Memory B cell (primary cell): Measurements from ENCODE around the gene EIF6.

Experiments used
- ATAC-seq: fragments of 150-1000 bp; cut with Tn5 transposase; 2 replicates; pipeline ENCODE4 v1.10.0; 2021; ENCODE audit warnings: low read depth, mild to moderate bottlenecking, moderate library complexity
- DNase-seq, 2 donors: peaks; one replicate each; pipeline ENCODE4 v3.0.0; 2022; ENCODE audit warnings: low spot score in 2 of 2
- H3K27ac Mint-ChIP-seq: one replicate; pipeline ENCODE4 v1.8.0; 2022; ENCODE audit warnings: mild to moderate bottlenecking, moderate library complexity, mixed read lengths
- H3K27me3 Mint-ChIP-seq: one replicate; pipeline ENCODE4 v1.8.0; 2022; ENCODE audit warnings: mixed read lengths
- H3K36me3 Mint-ChIP-seq: one replicate; pipeline ENCODE4 v1.8.0; 2022; ENCODE audit warnings: mild to moderate bottlenecking, mixed read lengths
- H3K4me1 Mint-ChIP-seq: one replicate; pipeline ENCODE4 v1.8.0; 2022; ENCODE audit warnings: mixed read lengths
- H3K4me3 Mint-ChIP-seq: one replicate; pipeline ENCODE4 v1.8.0; 2022; ENCODE audit warnings: mild to moderate bottlenecking, moderate library complexity, mixed read lengths
- H3K9me3 Mint-ChIP-seq: one replicate; pipeline ENCODE4 v1.8.0; 2022; ENCODE audit warnings: mixed read lengths

Gene EIF6

DNA sequence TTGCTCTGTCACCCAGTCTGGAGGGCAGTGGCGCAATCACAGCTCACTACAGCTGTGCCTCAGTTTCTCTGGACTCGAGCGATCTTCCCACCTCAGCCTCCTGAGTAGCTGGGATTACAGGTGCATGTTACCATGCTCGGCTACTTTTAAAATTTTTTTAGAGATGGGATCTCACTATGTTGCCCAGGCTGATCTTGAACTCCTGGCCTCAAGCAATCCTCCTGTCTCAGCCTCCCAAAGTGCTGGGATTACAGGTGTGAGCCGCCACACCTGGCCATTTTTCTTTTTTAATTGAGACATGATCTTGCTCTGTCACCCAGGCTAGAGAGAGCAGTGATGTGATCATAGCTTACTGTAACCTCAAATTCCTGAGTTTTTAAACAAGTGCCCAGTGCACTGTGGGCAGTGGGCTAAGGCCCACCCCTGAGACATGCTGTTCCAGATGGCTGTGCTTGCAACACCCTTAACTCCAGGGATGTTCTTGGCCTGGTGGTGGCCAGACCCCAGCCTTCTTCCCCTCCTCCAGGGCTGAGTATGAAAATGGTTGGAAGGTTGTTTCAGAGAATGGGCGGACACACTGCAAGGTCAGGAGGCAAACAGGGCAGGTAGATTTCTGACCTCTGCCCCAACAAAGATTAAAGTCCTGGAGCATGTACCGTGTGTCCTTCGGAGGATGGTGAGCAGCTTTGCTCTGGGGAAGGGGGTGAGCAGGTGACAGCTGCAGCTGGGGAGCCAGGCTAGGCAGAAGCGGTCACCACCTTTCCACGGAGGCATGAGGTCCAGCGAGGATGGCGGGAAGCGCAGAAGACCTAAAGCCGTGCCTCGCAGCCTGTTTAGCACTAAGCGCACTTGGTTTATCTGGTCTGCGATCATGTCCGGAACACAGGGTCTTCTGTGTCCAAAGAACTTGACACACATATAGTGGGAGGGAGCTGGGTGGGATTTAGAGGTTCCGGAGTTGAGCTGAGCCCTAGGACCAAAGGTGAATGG lies 9.0 kb upstream of the EIF6 start:
- ATAC-seq (no peak), DNase-seq (no peak)
- Mint-ChIP-seq H3K36me3 (no peaks in the 10 kb centered on the region), H3K4me1 (no peaks in the 10 kb centered on the region), H3K27ac (no peak overlapping the region), H3K9me3 (no peaks in the 10 kb centered on the region), H3K4me3 (no peak overlapping the region), H3K27me3 (peaks cover 23% of the 10 kb centered on the region)

DNA sequence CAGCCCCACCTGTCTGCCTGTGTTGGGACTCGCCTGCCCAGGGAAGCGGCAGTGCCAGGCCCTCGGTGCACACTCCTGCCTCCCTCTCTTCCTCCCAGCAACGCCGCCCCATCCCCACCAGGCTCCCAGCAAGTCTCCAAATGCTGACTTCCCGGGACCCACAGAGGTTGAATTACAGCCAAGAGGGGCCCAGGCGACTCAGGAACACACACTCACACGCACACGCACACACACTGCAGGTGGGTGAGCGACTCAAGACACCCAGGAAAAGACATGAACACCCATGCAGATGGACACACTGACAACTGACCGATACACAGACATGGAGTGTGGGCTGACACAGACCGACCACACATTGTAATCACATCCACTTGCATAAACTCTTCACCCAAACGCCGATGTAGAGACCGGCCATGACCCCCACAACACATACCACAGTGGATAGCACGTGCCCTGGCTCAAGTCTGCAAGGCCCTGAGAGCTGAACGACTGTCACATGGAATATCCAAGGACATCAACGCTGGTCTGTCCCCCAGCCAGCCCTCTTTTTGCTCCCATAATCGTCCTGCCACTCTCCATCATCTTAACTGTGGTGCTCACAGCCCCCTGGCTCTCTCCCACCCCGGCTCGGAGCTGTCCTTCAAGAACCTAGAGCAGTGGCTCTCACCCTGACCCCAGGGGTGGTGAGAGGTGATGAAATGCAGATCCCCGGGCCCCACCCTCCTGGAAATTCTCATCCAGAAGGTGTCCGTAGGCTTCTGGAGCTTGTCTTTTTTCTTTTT lies 8.1 kb upstream of the EIF6 start:
- Mint-ChIP-seq H3K4me3 (no peak overlapping the region), H3K27ac (no peak overlapping the region), H3K9me3 (no peaks in the 10 kb centered on the region), H3K27me3 (peaks cover 23% of the 10 kb centered on the region), H3K36me3 (no peaks in the 10 kb centered on the region), H3K4me1 (no peaks in the 10 kb centered on the region)
- no peak for DNase-seq
- ATAC-seq, result no peak

DNA sequence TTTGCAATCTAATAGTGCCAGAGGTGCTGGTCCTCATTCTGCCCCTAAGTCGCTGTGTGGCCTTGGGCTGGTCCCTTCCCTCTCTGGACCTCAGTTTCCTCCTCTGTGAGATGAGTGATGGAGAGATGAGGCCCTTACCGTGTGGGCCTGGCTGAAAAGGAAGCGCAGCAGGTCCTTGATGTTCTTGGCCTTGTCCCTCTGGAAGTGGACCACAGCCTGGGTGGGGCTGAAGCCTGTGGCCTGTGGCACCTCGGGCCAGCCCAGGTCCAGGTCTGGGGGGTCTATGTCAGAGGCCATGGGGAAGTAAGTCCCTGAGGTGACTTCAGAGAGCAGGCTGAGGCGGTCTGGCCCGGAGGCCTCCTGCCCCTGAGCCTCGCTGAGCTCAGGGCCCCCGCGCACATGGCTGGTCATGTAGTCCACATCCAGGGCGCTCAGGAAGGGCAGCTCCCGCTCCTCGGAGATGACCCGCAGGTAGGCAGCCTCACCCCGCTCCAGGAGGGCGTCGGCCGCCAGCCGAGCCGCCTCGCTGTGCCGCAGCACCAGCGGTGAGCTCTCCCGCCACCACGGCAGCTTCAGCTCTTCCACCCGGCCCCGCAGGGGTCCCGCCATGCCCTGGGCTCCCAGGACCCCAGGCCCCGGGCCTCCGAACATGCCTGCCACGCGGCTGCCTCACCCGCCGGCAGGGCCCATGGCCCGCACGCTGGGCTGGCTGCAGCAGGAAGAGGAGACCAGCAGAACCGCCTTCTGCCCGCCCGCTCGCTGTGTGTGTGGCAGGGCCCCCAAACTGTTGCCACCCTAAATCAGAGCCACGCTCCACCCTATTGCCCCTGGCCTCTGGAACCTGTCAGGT lies 7.3 kb upstream of the EIF6 start, which contains the start of gene FAM83C:
FAM83C (minus strand) TSS at position 772 of the 850 bp plus-strand sequence; CDS start at position 651, 121 bp downstream.
- peaks cover 23% of the 10 kb centered on the region for H3K27me3 Mint-ChIP-seq
- ATAC-seq (no peak), DNase-seq (no peak)
- H3K4me1 Mint-ChIP-seq, result no peaks in the 10 kb centered on the region
- H3K36me3 Mint-ChIP-seq, result no peaks in the 10 kb centered on the region
- H3K27ac Mint-ChIP-seq, result no peak within 1 kb of the TSS
- H3K9me3 Mint-ChIP-seq, result no peaks in the 10 kb centered on the region
- no peak within 1 kb of the TSS for H3K4me3 Mint-ChIP-seq

DNA sequence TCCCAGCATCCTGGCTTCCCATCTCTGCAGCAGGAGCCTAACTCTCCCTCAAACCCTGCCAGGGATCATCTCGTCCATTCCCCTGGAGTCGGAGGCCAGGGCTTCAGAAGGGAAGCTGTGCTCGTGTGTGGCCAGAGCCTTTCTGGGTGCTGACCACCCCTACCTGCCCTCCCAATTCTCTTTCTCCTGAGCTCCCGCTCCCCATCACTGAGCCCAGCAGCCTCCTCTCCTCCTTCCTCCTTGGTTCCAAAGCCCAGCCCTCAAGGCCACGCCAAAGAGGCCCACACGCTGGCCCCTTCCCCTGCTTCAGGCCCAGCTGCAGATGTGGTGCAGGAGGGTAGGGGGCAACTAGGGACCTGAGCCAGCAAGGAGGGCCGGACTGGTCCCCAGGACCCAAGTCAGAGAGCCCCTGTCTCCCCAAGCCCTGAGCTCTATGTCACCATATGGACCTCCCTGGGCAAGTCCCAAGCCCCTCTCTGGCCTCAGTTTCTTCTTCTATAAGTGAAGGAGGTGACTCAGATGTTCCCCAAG lies 6.4 kb upstream of the EIF6 start:
- Mint-ChIP-seq H3K27ac (no peak overlapping the region), H3K4me1 (peaks cover 1% of the 10 kb centered on the region), H3K9me3 (no peaks in the 10 kb centered on the region), H3K36me3 (no peaks in the 10 kb centered on the region), H3K4me3 (no peak overlapping the region), H3K27me3 (peaks cover 20% of the 10 kb centered on the region)
- no peak for DNase-seq
- ATAC-seq, result no peak

DNA sequence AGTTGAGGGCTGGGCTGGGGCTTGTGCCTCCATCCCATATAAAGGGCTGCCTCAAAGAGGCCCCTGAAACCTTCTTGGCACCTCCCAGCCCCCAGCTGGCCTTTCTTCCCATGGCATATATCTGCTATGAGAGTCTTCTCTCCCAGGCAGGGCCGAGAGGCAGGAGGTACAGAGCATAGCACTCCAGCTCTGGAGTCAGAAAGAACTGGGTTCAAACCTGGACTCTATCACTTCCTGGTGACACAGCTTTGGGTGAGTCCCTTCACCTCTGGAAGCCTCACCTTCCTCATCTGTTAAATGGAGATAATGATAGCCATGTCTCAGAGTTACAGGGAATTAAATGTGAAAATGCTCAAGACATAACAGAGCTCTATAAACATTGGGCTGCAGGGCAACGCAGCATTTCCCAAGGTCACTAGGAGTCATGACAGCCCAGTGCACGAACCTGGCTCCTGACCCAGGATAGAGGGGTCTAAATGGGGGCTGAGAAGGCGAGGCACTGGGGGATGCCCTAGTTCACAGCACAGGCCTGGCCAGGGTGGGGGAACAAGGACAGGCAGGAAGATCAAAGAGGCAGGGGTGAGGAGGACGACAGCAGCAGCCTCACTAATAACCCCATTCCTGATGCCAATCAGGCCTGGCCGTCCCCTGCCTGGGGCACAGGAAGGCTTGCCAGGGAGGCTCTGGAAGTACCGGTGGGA lies 5.8 kb upstream of the EIF6 start:
- Mint-ChIP-seq H3K36me3 (no peaks in the 10 kb centered on the region), H3K27me3 (peaks cover 16% of the 10 kb centered on the region), H3K27ac (no peak overlapping the region), H3K4me3 (no peak overlapping the region), H3K4me1 (peaks cover 7% of the 10 kb centered on the region), H3K9me3 (no peaks in the 10 kb centered on the region)
- ATAC-seq (no peak), DNase-seq (no peak)

DNA sequence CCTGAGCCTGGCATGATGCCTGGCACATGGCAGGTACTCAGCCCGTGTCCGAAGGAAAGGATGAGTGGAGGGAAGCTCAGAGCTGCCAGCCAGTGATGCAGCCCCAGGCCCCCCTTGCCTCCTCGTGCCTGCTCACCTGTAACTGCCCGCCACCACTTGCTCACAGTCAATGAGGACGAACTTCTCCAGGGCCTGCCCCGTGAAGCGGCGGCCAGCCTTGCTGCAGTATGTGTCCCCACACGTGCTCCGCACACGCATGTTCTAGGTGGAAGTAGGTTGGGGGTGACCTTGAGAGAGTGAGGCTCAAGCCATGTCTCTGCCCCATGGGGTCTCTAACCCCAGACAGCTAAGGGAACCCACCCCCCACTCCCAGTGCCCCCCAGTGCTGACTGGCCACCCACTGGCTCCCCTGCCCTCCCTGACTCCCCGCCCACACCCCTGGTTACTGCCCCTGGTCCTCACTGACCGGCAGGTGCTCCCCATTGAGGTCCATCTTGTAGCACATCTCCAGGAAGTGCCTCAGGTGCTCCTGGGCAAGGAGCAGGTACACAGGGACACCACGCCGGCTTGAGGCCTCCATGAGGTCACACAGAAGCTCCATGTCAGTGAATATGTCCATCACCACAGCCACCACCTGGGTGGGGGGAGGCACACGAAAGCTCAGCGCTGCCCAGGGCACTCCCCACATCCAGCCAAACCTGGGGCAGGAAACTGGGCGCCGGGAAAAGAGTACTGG lies 3.9 kb upstream of the EIF6 start:
- no peaks in the 10 kb centered on the region for H3K36me3 Mint-ChIP-seq
- no peak for DNase-seq

DNA sequence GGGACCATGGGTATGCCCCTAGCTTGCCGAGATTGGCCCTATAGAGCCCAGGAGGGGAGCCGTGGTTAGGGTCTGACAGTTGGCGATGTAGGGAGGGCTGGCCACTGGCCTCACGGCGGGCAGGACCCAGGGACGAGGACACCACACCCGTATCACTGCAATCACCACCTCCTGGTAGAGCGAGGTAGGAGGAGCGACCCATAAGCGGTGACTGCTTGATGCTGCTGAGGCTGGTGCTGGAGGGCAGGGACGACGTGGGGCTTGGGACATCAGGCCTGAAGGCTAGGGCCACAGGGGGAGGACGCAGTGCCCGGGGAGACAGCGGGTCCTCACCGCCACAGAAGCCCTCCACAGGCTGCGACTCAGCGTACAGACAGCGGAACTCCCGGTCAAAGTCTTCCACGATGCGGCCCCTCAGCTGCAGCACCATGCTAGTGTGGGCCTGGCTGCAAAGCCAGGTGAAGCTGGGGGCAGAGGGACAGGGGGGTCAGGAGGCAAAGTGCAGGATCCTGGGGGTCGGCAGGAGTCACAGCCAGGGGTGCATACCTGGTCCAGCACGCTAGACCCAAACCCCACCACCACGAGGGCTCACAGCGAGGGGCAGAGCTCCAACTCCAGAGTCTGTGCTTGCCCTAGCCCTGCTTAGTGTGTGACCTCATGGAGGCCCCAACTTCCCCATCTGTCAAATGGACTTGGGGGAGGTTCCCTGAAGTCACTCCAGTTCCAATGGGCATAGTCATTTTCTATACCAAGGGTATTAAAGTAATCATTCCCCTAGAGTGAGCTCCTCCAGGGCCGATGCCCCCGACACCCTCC lies 3.1 kb upstream of the EIF6 start:
- DNase-seq, result no peak
- Mint-ChIP-seq H3K4me1 (peaks cover 17% of the 10 kb centered on the region), H3K27me3 (peaks cover 6% of the 10 kb centered on the region), H3K36me3 (peaks cover 2% of the 10 kb centered on the region), H3K27ac (no peak overlapping the region), H3K9me3 (no peaks in the 10 kb centered on the region), H3K4me3 (no peak overlapping the region)
- no peak for ATAC-seq

More for the DNA sequence above, 3.9 kb upstream of the EIF6 start:
- ATAC-seq, result no peak
- no peaks in the 10 kb centered on the region for H3K9me3 Mint-ChIP-seq
- peaks cover 8% of the 10 kb centered on the region for H3K27me3 Mint-ChIP-seq
- no peak overlapping the region for H3K4me3 Mint-ChIP-seq
- H3K4me1 Mint-ChIP-seq, result peaks cover 12% of the 10 kb centered on the region
- no peak overlapping the region for H3K27ac Mint-ChIP-seq

DNA sequence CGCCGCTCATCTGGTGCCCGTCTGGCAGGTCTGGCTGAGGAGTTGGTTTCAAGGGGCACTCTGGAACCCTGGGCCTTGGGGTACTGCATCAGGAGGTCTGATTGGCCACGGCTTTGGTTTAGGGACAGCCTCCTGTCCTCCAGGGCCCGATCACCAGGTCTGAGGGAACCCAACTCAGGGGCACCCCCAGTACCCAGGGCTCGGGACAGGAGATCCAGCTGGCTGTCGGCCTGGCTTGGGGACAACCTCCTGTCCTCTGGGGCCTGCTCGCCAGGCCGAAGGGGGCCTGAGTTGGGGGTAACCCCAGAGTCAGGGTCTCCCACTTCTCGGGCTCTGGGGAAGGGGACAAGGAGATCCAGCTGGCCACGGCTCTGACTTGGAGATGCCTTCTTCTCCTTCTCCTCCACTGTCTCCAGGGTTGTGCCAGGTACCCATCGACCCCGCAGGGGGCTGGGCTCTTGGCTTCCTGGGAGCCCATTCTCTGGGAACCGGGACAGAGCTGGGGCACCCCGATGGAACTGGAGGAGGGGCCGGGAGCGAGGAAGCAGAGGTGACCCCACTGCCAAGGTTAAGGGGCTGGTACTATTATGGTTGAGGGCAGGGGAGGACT lies 2.4 kb upstream of the EIF6 start:
- H3K4me3 Mint-ChIP-seq, result no peak overlapping the region
- peaks cover 1% of the 10 kb centered on the region for H3K27me3 Mint-ChIP-seq
- H3K27ac Mint-ChIP-seq, result no peak overlapping the region

DNA sequence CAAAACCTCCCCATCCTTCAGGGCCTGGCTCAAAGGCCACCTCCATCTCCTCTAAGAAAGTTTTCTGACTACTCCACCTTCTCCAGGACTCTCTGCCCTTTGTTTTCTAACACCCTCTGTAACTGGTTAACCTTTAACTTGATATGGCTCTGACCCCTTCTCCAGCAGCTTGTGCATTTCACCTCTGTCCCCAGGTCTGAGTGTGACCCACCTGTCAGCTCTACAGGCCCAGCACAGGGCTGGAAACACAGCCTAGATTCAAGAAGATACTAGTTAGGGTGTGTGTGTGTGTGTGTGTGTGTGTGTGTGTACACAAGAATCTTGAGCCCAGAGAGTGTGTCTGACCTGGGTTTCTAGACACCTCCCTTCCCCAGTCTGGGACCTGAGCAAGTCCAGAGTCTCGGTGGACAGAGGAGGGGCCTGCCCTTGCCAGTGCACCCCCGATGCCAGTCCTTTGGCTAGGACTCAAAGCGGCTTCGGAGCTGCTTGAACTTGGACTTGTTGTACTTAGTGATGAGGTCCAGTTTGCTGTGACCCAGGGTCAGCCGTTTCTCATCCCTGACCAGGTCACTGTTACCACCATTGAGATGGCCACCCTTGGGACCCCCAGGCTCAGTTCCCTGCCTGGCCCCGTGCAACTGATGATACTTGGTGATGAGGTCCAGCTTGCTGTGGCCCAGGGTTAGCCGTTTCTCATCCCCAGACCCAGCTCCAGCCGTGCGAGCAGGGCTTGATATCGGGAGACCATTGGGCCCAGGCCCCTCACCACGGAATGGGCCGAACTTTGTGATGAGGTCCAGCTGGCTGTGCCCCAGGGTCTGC lies 1.7 kb upstream of the EIF6 start:
- peaks cover 1% of the 10 kb centered on the region for H3K27me3 Mint-ChIP-seq
- peak overlapping the region; percentile 36 for H3K27ac Mint-ChIP-seq
- peaks cover 5% of the 10 kb centered on the region for H3K36me3 Mint-ChIP-seq
- no peaks in the 10 kb centered on the region for H3K9me3 Mint-ChIP-seq
- H3K4me1 Mint-ChIP-seq, result peaks cover 18% of the 10 kb centered on the region
- peak overlapping the region; percentile 71 for H3K4me3 Mint-ChIP-seq
- ATAC-seq, result no peak
- DNase-seq, result no peak

More for the DNA sequence above, 2.4 kb upstream of the EIF6 start:
- no peaks in the 10 kb centered on the region for H3K9me3 Mint-ChIP-seq
- DNase-seq (no peak), ATAC-seq (no peak)
- H3K36me3 Mint-ChIP-seq, result peaks cover 5% of the 10 kb centered on the region
- peaks cover 18% of the 10 kb centered on the region for H3K4me1 Mint-ChIP-seq

DNA sequence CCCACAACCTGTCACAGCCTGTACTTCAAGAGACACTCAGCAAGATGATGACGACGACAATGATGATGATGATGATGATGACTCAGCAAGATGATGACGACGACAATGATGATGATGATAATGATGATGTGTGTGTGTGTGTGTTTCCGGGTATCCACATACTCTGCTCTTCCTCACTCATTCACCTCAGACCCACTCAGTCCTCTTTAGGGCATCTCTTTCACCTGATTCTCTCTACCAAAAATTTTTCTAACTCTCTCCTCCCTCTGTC lies 1.2 kb upstream of the EIF6 start:
- ATAC-seq, result no peak
- peak overlapping the region; percentile 71 for H3K4me3 Mint-ChIP-seq
- DNase-seq, result no peak
- no peaks in the 10 kb centered on the region for H3K9me3 Mint-ChIP-seq
- H3K36me3 Mint-ChIP-seq, result peaks cover 5% of the 10 kb centered on the region
- peak overlapping the region; percentile 36 for H3K27ac Mint-ChIP-seq
- peaks cover 1% of the 10 kb centered on the region for H3K27me3 Mint-ChIP-seq
- H3K4me1 Mint-ChIP-seq, result peaks cover 18% of the 10 kb centered on the region
